SKM-1 treated with dmso at 0.1 percent for 144 hours (cell line): ENCODE results near the gene SNIP1.
"Not testable (repeated sequence)": the region's sequence is repeated elsewhere in the genome, so short reads cannot be mapped to it uniquely, and the experiment has no call there.

Experiments
- DNase-seq: peaks from one replicate; lab custom pipeline; 2025; ENCODE audit not compliant: unreplicated experiment; lab: John Stamatoyannopoulos, UW

The SNIP1 gene

GRCh38 chr1:37514350-37515184 lies 39.5 kb downstream of the SNIP1 start, which contains the start of gene MEAF6:
Gene MEAF6 (minus strand): TSS chr1:37514766. CDS start chr1:37514746, 20 bp downstream.
- peak; percentile 77 for DNase-seq

GRCh38 chr1:37513795-37514349 lies 40.2 kb downstream of the SNIP1 start:
- DNase-seq: no peak

GRCh38 chr1:37509181-37509580 lies 44.9 kb downstream of the SNIP1 start:
- no peak for DNase-seq

GRCh38 chr1:37506740-37507139 lies 47.4 kb downstream of the SNIP1 start:
- DNase-seq: no peak

GRCh38 chr1:37502791-37503190 lies 51.3 kb downstream of the SNIP1 start:
- DNase-seq: not testable (repeated sequence)

- no peak for DNase-seq
Observed at GRCh38 chr1:37502104-37502503, 52.0 kb downstream of the SNIP1 start.

- no peak for DNase-seq
Observed at GRCh38 chr1:37501661-37502060, 52.4 kb downstream of the SNIP1 start.

GRCh38 chr1:37498872-37499617 lies 55.0 kb downstream of the SNIP1 start:
- no peak for DNase-seq

- DNase-seq: no peak
Observed at GRCh38 chr1:37497832-37498231, 56.3 kb downstream of the SNIP1 start.

- DNase-seq: no peak
Observed at GRCh38 chr1:37495875-37496274, 58.2 kb downstream of the SNIP1 start.

GRCh38 chr1:37493336-37494098 lies 60.6 kb downstream of the SNIP1 start:
- no peak for DNase-seq

GRCh38 chr1:37487619-37487984 lies 66.5 kb downstream of the SNIP1 start:
- DNase-seq: no peak

GRCh38 chr1:37486680-37487618 lies 67.1 kb downstream of the SNIP1 start:
- peak; percentile 56 for DNase-seq

- no peak for DNase-seq
Observed at GRCh38 chr1:37485902-37486679, 68.0 kb downstream of the SNIP1 start.
